Mesenchymal stem cell (in vitro differentiated cells and primary cell): ENCODE data around the gene NMNAT2.

Experiments
- DNase-seq: peaks from one replicate; pipeline ENCODE4 v3.0.0-alpha.2; 2013
- H2AFZ ChIP-seq: one replicate; pipeline ENCODE4 v1.6.1; 2013; ENCODE audit warnings: low read depth, mild to moderate bottlenecking, control low read depth, inconsistent platforms, low read length, moderate library complexity
- H2AK5ac ChIP-seq: 2 replicates; pipeline ENCODE4 v1.6.1; 2013; ENCODE audit warnings: low read length, moderate library complexity, mild to moderate bottlenecking, inconsistent platforms; ENCODE audit not compliant: severe bottlenecking
- H2BK120ac ChIP-seq: one replicate; pipeline ENCODE4 v1.6.1; 2013; ENCODE audit warnings: low read depth, mild to moderate bottlenecking, inconsistent platforms, low read length, moderate library complexity
- H2BK12ac ChIP-seq, 2 experiments: one replicate each; pipeline ENCODE4 v1.6.1; 2013; ENCODE audit warnings: inconsistent platforms in 2 of 2, low read length in 2 of 2, mild to moderate bottlenecking in 2 of 2, moderate library complexity in 2 of 2, control low read depth in 1 of 2
- H2BK15ac ChIP-seq: one replicate; pipeline ENCODE4 v1.6.1; 2013; ENCODE audit warnings: mild to moderate bottlenecking, low read depth, inconsistent platforms; ENCODE audit not compliant: poor library complexity, severe bottlenecking
- H2BK5ac ChIP-seq: 2 replicates; pipeline ENCODE4 v1.6.1; 2013; ENCODE audit warnings: low read depth, mild to moderate bottlenecking, low read length, control low read depth, inconsistent platforms; ENCODE audit not compliant: poor library complexity, severe bottlenecking
- H3K14ac ChIP-seq, 2 experiments: one replicate each; pipeline ENCODE4 v1.6.1; 2013; ENCODE audit warnings: inconsistent platforms in 2 of 2, low read length in 2 of 2, control low read depth in 1 of 2, mild to moderate bottlenecking in 1 of 2, moderate library complexity in 1 of 2
- H3K18ac ChIP-seq, 2 experiments: one replicate each; pipeline ENCODE4 v1.6.1; 2013; ENCODE audit warnings: inconsistent platforms in 2 of 2, low read length in 2 of 2, control low read depth in 1 of 2, low read depth in 1 of 2, mild to moderate bottlenecking in 1 of 2
- H3K23ac ChIP-seq, 2 experiments: one replicate each; pipeline ENCODE4 v1.6.1; 2013; ENCODE audit warnings: inconsistent platforms in 2 of 2, low read length in 2 of 2, mild to moderate bottlenecking in 2 of 2, moderate library complexity in 2 of 2, control low read depth in 1 of 2
- H3K27ac ChIP-seq: 2 replicates; pipeline ENCODE4 v1.5.1; 2013; ENCODE audit warnings: mild to moderate bottlenecking, moderate library complexity, low read length, control low read depth, inconsistent platforms; ENCODE audit not compliant: poor library complexity, severe bottlenecking
- H3K27me3 ChIP-seq, 2 experiments: 2 replicates each; pipeline versions ENCODE4 v1.6.1 to v1.7.0; 2013; ENCODE audit warnings: low read length in 2 of 2, mild to moderate bottlenecking in 2 of 2, moderate library complexity in 2 of 2, control low read depth in 1 of 2, inconsistent platforms in 1 of 2; ENCODE audit not compliant: control insufficient read depth in 1 of 2, insufficient read depth in 1 of 2
- H3K36me3 ChIP-seq, 2 experiments: 2 replicates each; pipeline versions ENCODE4 v1.6.1 to v1.7.0; 2013; ENCODE audit warnings: low read length in 2 of 2, control low read depth in 1 of 2, inconsistent platforms in 1 of 2, low read depth in 1 of 2, mild to moderate bottlenecking in 1 of 2; ENCODE audit not compliant: insufficient read depth in 2 of 2, control insufficient read depth in 1 of 2
- H3K4ac ChIP-seq, 2 experiments: one replicate each; pipeline ENCODE4 v1.6.1; 2013; ENCODE audit warnings: inconsistent platforms in 2 of 2, low read length in 2 of 2, mild to moderate bottlenecking in 2 of 2, moderate library complexity in 2 of 2, control low read depth in 1 of 2, low read depth in 1 of 2
- H3K4me1 ChIP-seq: 2 replicates; pipeline ENCODE4 v1.6.1; 2013; ENCODE audit warnings: low read depth, low read length, control low read depth; ENCODE audit not compliant: control insufficient read depth, insufficient read depth
- H3K4me2 ChIP-seq: 2 replicates; pipeline ENCODE4 v1.6.1; 2013; ENCODE audit warnings: low read length, mild to moderate bottlenecking, inconsistent platforms; ENCODE audit not compliant: poor library complexity, severe bottlenecking
- H3K4me3 ChIP-seq, 2 experiments: 2 replicates each; pipeline versions ENCODE4 v1.5.1 to v1.7.0; 2013; ENCODE audit warnings: low read length in 2 of 2, mild to moderate bottlenecking in 2 of 2, control low read depth in 1 of 2, low read depth in 1 of 2; ENCODE audit not compliant: insufficient read depth in 1 of 2
- H3K79me1 ChIP-seq: replicated peaks from 2 replicates; pipeline ENCODE4 v1.6.1; 2013; ENCODE audit warnings: mild to moderate bottlenecking, control low read depth, low read length, inconsistent platforms; ENCODE audit not compliant: poor library complexity, severe bottlenecking
- H3K9ac ChIP-seq: 2 replicates; pipeline ENCODE4 v1.7.0; 2013; ENCODE audit warnings: mild to moderate bottlenecking, low read length, moderate library complexity
- H3K9me3 ChIP-seq: 2 replicates; pipeline ENCODE4 v1.7.0; 2013; ENCODE audit warnings: mild to moderate bottlenecking, low read length; ENCODE audit not compliant: control insufficient read depth
- H4K8ac ChIP-seq: one replicate; pipeline ENCODE4 v1.6.1; 2013; ENCODE audit warnings: inconsistent platforms, mild to moderate bottlenecking, low read length, moderate library complexity
- H4K91ac ChIP-seq: one replicate; pipeline ENCODE4 v1.6.1; 2013; ENCODE audit warnings: mild to moderate bottlenecking, low read length, inconsistent platforms
- WGBS: methylation state at CpG from one replicate; pipeline ENCODE4 v1.1.7; 2013; ENCODE audit warnings: mixed read lengths; 5-methylcytosine and 5-hydroxymethylcytosine counted together

NMNAT2 gene

DNA sequence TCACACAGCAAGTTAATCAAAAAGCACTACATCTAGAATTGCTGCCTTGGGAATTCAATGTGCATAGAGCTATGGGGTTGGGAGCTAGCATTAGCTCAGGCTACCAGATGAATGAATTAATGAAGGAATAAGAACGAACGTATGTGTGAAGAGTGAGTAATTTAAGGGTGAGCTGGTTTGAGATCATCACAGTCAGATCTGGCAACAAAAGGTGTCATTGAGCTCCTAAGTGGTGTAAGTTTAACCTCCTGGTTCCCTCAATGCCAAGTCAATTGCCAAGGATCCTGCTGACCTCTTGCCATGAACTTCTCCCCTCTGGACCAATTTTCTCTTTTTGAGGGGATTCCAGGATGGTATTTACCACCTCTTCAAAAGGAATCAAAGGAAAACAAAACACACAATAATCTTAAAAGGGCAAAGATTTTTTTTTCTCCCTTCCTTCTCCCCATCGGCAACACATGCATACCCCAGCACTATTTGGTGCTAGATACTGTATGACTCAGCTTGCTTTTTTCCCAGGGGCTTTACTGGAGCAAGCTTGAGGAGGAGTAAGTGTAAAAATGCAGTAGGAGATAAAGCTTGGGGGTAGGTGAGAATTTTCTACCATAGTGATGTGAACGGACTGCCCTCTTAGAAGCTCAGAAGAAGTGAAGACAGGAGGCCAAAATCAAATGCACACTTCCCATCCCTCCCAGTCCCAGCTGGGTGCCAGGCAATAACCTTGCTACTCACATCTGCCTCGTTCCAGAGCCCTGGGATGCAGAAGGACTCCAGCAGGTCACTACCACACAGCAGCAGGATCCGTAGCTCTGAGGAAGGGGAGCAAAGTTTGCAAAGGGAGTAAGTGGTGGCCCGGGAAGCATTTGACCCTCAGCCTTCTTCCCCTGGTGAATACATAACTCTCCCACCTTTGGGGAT lies 140.1 kb downstream of the NMNAT2 start:
- no peak overlapping the region for H2BK120ac ChIP-seq
- H2AK5ac ChIP-seq = no peak overlapping the region
- H2BK12ac ChIP-seq = peak overlapping the region; percentile 40 to 80
- H3K4me1 ChIP-seq = peaks cover 20% of the 10 kb centered on the region
- H3K4me3 ChIP-seq = peak overlapping the region in 1 of 2 experiments; percentile 49
- no peaks in the 10 kb centered on the region for H3K36me3 ChIP-seq
- peak overlapping the region; percentile 74 to 78 for H3K18ac ChIP-seq
- H3K9me3 ChIP-seq = no peaks in the 10 kb centered on the region
- DNase-seq = peak; percentile 64
- H4K8ac ChIP-seq = peak overlapping the region; percentile 67
- peaks cover 0 to under 1% of the 10 kb centered on the region in 2 experiments for H3K27me3 ChIP-seq
- no peak overlapping the region for H2BK5ac ChIP-seq
- no peak overlapping the region for H2BK15ac ChIP-seq
- no peak overlapping the region for H2AFZ ChIP-seq
- no peak overlapping the region for H3K14ac ChIP-seq
- H4K91ac ChIP-seq = peak overlapping the region; percentile 84
- peak overlapping the region; percentile 81 for H3K9ac ChIP-seq
- no peak overlapping the region for H3K4me2 ChIP-seq
- H3K79me1 ChIP-seq = no peaks in the 10 kb centered on the region
- peak overlapping the region in 1 of 2 experiments; percentile 42 for H3K4ac ChIP-seq
- WGBS = 26% methylated on average over 7 of the region's 7 CpGs
- no peak overlapping the region for H3K27ac ChIP-seq
- H3K23ac ChIP-seq = no peak overlapping the region

DNA sequence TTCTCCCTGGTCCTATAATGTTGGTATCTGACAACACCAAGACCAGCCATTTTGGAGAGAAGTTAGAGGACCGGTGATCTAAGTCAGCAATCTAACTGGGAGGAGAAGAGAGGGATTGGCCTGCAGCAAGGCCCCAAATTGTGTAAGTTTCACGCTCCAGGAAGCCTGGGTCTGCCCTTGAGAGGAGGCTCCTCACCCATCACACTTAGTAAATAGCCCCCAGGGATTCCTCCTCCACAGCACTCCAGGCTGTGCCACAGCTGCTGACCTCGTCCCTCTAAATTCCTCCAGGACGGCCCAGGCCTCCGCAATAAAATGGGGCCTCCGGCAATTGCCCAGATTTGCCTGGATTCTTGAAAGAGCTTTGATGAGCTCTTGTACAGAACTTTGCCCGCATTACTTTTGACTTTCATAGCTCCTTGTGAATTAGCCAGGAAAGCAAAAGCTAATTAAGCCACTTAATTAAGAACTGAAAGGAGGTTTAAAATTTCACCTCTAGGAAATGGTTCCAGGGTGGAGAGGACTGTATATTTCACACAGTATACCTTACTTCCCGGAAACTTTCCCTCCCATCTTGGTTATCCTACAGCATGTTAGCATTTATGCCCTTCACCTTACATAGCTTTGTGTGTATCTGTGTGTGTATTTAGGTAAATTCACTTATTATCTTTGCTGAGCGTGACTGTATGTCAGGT lies 141.6 kb downstream of the NMNAT2 start:
- H4K91ac ChIP-seq = peak overlapping the region; percentile 61
- H3K9me3 ChIP-seq = no peaks in the 10 kb centered on the region
- no peak overlapping the region for H2AFZ ChIP-seq
- no peak overlapping the region for H2BK15ac ChIP-seq
- no peak overlapping the region for H2BK5ac ChIP-seq
- no peaks in the 10 kb centered on the region for H3K27me3 ChIP-seq
- no peaks in the 10 kb centered on the region for H3K79me1 ChIP-seq
- H3K18ac ChIP-seq = peak overlapping the region; percentile 38 to 52
- no peak overlapping the region for H3K4me2 ChIP-seq
- H3K36me3 ChIP-seq = no peaks in the 10 kb centered on the region
- H2AK5ac ChIP-seq = no peak overlapping the region
- H3K4ac ChIP-seq = peak overlapping the region in 1 of 2 experiments; percentile 45
- peaks cover 18% of the 10 kb centered on the region for H3K4me1 ChIP-seq
- peak overlapping the region; percentile 47 for H4K8ac ChIP-seq
- H3K14ac ChIP-seq = no peak overlapping the region
- no peak overlapping the region for H3K4me3 ChIP-seq
- WGBS = 30% methylated on average over 7 of the region's 9 CpGs
- H3K9ac ChIP-seq = no peak overlapping the region
- no peak overlapping the region for H3K23ac ChIP-seq
- H2BK120ac ChIP-seq = no peak overlapping the region
- DNase-seq = peak; percentile 43
- peak overlapping the region; percentile 43 to 59 for H2BK12ac ChIP-seq
- no peak overlapping the region for H3K27ac ChIP-seq

DNA sequence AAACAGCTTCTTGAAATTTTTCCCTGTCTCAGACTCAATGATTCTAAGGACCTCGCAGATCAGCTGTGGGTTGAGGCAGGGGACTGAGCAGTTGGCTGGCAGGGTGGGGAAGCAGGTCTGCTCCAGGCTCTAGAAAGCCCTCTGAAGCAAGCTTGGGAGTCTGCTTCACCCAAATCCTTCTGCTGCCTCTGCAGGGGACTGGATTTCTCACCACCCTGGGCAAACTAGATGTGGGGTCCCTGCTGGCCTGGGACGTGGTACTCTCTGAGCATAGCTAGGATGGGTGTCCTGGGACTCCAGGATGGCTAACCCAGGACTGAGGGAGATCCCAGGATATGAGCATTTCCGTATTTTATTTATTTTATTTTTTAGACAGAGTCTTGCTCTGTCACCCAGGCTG lies 142.9 kb downstream of the NMNAT2 start:
- no peak overlapping the region for H3K14ac ChIP-seq
- H2AFZ ChIP-seq = no peak overlapping the region
- H3K4me1 ChIP-seq = peaks cover 18% of the 10 kb centered on the region
- H3K9ac ChIP-seq = peak overlapping the region; percentile 31
- peak overlapping the region in 1 of 2 experiments; percentile 44 for H2BK12ac ChIP-seq
- WGBS = 95% methylated on average over 1 of the region's 3 CpGs
- H3K36me3 ChIP-seq = no peaks in the 10 kb centered on the region
- no peak overlapping the region for H4K91ac ChIP-seq
- H4K8ac ChIP-seq = peak overlapping the region; percentile 7
- H2AK5ac ChIP-seq = no peak overlapping the region
- no peaks in the 10 kb centered on the region for H3K9me3 ChIP-seq
- H3K18ac ChIP-seq = peak overlapping the region in 1 of 2 experiments; percentile 68
- no peak overlapping the region for H3K23ac ChIP-seq
- peak overlapping the region; percentile 54 for H2BK120ac ChIP-seq
- no peaks in the 10 kb centered on the region for H3K79me1 ChIP-seq
- no peak overlapping the region for H3K4ac ChIP-seq
- H2BK15ac ChIP-seq = no peak overlapping the region
- no peak overlapping the region for H3K4me2 ChIP-seq
- no peaks in the 10 kb centered on the region for H3K27me3 ChIP-seq
- no peak overlapping the region for H3K27ac ChIP-seq
- H3K4me3 ChIP-seq = no peak overlapping the region
- H2BK5ac ChIP-seq = no peak overlapping the region
- no peak for DNase-seq

DNA sequence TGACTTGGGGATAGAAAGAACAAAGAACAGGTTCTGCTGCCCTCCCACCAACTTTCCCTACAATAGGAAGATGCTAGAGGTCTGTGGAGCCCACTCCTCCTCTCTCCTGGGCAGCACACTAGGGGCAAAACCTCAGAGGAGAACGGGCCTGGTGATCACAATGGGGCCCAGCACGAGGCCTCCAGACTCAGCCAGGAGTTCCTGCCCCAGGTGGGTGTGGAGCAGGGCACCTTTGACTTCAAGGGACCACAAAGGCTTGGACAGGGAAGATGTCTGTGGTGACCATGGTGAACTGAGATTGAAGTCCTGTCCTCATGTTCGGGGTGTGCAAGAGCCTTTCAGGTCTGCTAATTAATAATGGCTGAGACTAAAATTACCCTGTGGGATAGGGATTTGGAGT lies 143.3 kb downstream of the NMNAT2 start:
- no peak overlapping the region for H2AK5ac ChIP-seq
- H4K8ac ChIP-seq = no peak overlapping the region
- no peaks in the 10 kb centered on the region for H3K36me3 ChIP-seq
- peak overlapping the region in 1 of 2 experiments; percentile 47 for H2BK12ac ChIP-seq
- DNase-seq = no peak
- H3K79me1 ChIP-seq = no peaks in the 10 kb centered on the region
- H3K9ac ChIP-seq = no peak overlapping the region
- no peak overlapping the region for H2AFZ ChIP-seq
- H2BK5ac ChIP-seq = no peak overlapping the region
- H3K4me2 ChIP-seq = no peak overlapping the region
- H3K27me3 ChIP-seq = no peaks in the 10 kb centered on the region
- no peak overlapping the region for H3K4ac ChIP-seq
- no peak overlapping the region for H4K91ac ChIP-seq
- H2BK120ac ChIP-seq = no peak overlapping the region
- no peak overlapping the region for H3K4me3 ChIP-seq
- H3K14ac ChIP-seq = no peak overlapping the region
- no peak overlapping the region for H3K18ac ChIP-seq
- no peaks in the 10 kb centered on the region for H3K9me3 ChIP-seq
- no peak overlapping the region for H3K23ac ChIP-seq
- no peak overlapping the region for H3K27ac ChIP-seq
- WGBS = 92% methylated on average over 3 of the region's 3 CpGs
- H2BK15ac ChIP-seq = no peak overlapping the region
- peaks cover 18% of the 10 kb centered on the region for H3K4me1 ChIP-seq
